Measurements from ENCODE around the gene DRGX. TPM values are rescaled to one million over a fixed set of nuclear protein-coding genes. Genes with fewer than 3 reads are reported as not detected.

DRGX gene
- polyA plus RNA-seq, 1 donor from 2014 or later = not detected

GRCh38 chr10:49334964-49335363 is 60.9 kb downstream of the DRGX start:
- Mint-ChIP-seq H3K36me3 (peaks cover 3% of the 10 kb centered on the region), H3K4me3 (no peak overlapping the region), H3K9me3 (peaks cover 0 to 8% (median 2%) of the 10 kb centered on the region in 3 donors), H3K27ac (no peak overlapping the region), H3K27me3 (peaks cover 7% of the 10 kb centered on the region), H3K4me1 (peaks cover 0 to 3% (median 0%) of the 10 kb centered on the region in 3 donors)

GRCh38 chr10:49333192-49333591 is 62.7 kb downstream of the DRGX start:
- Mint-ChIP-seq H3K36me3 (peaks cover 3% of the 10 kb centered on the region), H3K27ac (no peak overlapping the region), H3K27me3 (peaks cover 7% of the 10 kb centered on the region), H3K9me3 (peaks cover 0 to 8% (median 2%) of the 10 kb centered on the region in 3 donors), H3K4me3 (no peak overlapping the region), H3K4me1 (peaks cover 0 to 3% (median 0%) of the 10 kb centered on the region in 3 donors)

GRCh38 chr10:49332768-49333167 is 63.1 kb downstream of the DRGX start:
- H3K36me3 Mint-ChIP-seq = peaks cover 3% of the 10 kb centered on the region
- peaks cover 0 to 3% (median 0%) of the 10 kb centered on the region in 3 donors for H3K4me1 Mint-ChIP-seq
- peak overlapping the region in 1 of 3 donors; percentile 44 for H3K27ac Mint-ChIP-seq
- no peak overlapping the region for H3K4me3 Mint-ChIP-seq
- H3K27me3 Mint-ChIP-seq = peaks cover 7% of the 10 kb centered on the region
- H3K9me3 Mint-ChIP-seq = peaks cover 0 to 8% (median 2%) of the 10 kb centered on the region in 3 donors

GRCh38 chr10:49332333-49332732 is 63.6 kb downstream of the DRGX start:
- Mint-ChIP-seq H3K27me3 (peaks cover 7% of the 10 kb centered on the region), H3K9me3 (peaks cover 0 to 8% (median 2%) of the 10 kb centered on the region in 3 donors), H3K4me3 (no peak overlapping the region), H3K27ac (peak overlapping the region in 1 of 3 donors; percentile 44), H3K4me1 (peaks cover 0 to 3% (median 0%) of the 10 kb centered on the region in 3 donors), H3K36me3 (peaks cover 3% of the 10 kb centered on the region)

GRCh38 chr10:49331431-49331830 is 64.5 kb downstream of the DRGX start:
- no peak overlapping the region for H3K27ac Mint-ChIP-seq
- no peak overlapping the region for H3K4me3 Mint-ChIP-seq
- H3K27me3 Mint-ChIP-seq = peaks cover 4% of the 10 kb centered on the region
- H3K9me3 Mint-ChIP-seq = peaks cover 0 to 8% (median 2%) of the 10 kb centered on the region in 3 donors
- peaks cover 0 to 3% (median 0%) of the 10 kb centered on the region in 3 donors for H3K4me1 Mint-ChIP-seq
- peaks cover 3% of the 10 kb centered on the region for H3K36me3 Mint-ChIP-seq

- H3K4me1 Mint-ChIP-seq = no peaks in the 10 kb centered on the region
- no peak overlapping the region for H3K4me3 Mint-ChIP-seq
- peaks cover 4% of the 10 kb centered on the region for H3K27me3 Mint-ChIP-seq
- H3K36me3 Mint-ChIP-seq = no peaks in the 10 kb centered on the region
- H3K27ac Mint-ChIP-seq = no peak overlapping the region
- H3K9me3 Mint-ChIP-seq = peaks cover 0 to 2% (median under 1%) of the 10 kb centered on the region in 3 donors
Observed at GRCh38 chr10:49330127-49330665, 65.7 kb downstream of the DRGX start.

GRCh38 chr10:49329146-49329505 is 66.8 kb downstream of the DRGX start:
- Mint-ChIP-seq H3K27ac (no peak overlapping the region), H3K27me3 (peaks cover 3% of the 10 kb centered on the region), H3K4me1 (no peaks in the 10 kb centered on the region), H3K4me3 (no peak overlapping the region), H3K9me3 (peaks cover 0 to 2% (median 0%) of the 10 kb centered on the region in 3 donors), H3K36me3 (no peaks in the 10 kb centered on the region)

- H3K27ac Mint-ChIP-seq = no peak overlapping the region
Observed at GRCh38 chr10:49328401-49329145, 67.3 kb downstream of the DRGX start.

GRCh38 chr10:49327036-49327813 is 68.7 kb downstream of the DRGX start:
- Mint-ChIP-seq H3K36me3 (no peaks in the 10 kb centered on the region), H3K27me3 (peaks cover 3% of the 10 kb centered on the region), H3K4me3 (no peak overlapping the region), H3K27ac (no peak overlapping the region), H3K4me1 (no peaks in the 10 kb centered on the region), H3K9me3 (no peaks in the 10 kb centered on the region)

More at GRCh38 chr10:49328401-49329145, 67.3 kb downstream of the DRGX start:
- Mint-ChIP-seq H3K4me1 (no peaks in the 10 kb centered on the region), H3K27me3 (peaks cover 3% of the 10 kb centered on the region), H3K4me3 (no peak overlapping the region), H3K9me3 (peaks cover 0 to 2% (median 0%) of the 10 kb centered on the region in 3 donors), H3K36me3 (no peaks in the 10 kb centered on the region)

- H3K27ac Mint-ChIP-seq = no peak overlapping the region
- H3K9me3 Mint-ChIP-seq = no peaks in the 10 kb centered on the region
- no peaks in the 10 kb centered on the region for H3K36me3 Mint-ChIP-seq
- peaks cover 3% of the 10 kb centered on the region for H3K27me3 Mint-ChIP-seq
- no peaks in the 10 kb centered on the region for H3K4me1 Mint-ChIP-seq
- no peak overlapping the region for H3K4me3 Mint-ChIP-seq
Observed at GRCh38 chr10:49325916-49326783, 69.7 kb downstream of the DRGX start.

- no peak overlapping the region for H3K4me3 Mint-ChIP-seq
- peaks cover 2% of the 10 kb centered on the region for H3K27me3 Mint-ChIP-seq
- H3K27ac Mint-ChIP-seq = no peak overlapping the region
- no peaks in the 10 kb centered on the region for H3K9me3 Mint-ChIP-seq
- no peaks in the 10 kb centered on the region for H3K4me1 Mint-ChIP-seq
- no peaks in the 10 kb centered on the region for H3K36me3 Mint-ChIP-seq
Observed at GRCh38 chr10:49325131-49325915, 70.6 kb downstream of the DRGX start.

- Mint-ChIP-seq H3K36me3 (no peaks in the 10 kb centered on the region), H3K27ac (no peak overlapping the region), H3K9me3 (no peaks in the 10 kb centered on the region), H3K4me3 (peak overlapping the region in 1 of 4 donors; percentile 41), H3K4me1 (no peaks in the 10 kb centered on the region), H3K27me3 (peaks cover 2% of the 10 kb centered on the region)
Observed at GRCh38 chr10:49324711-49325110, 71.2 kb downstream of the DRGX start.

- no peaks in the 10 kb centered on the region for H3K4me1 Mint-ChIP-seq
- peaks cover 2% of the 10 kb centered on the region for H3K27me3 Mint-ChIP-seq
- no peak overlapping the region for H3K27ac Mint-ChIP-seq
- H3K9me3 Mint-ChIP-seq = no peaks in the 10 kb centered on the region
- H3K36me3 Mint-ChIP-seq = no peaks in the 10 kb centered on the region
- no peak overlapping the region for H3K4me3 Mint-ChIP-seq
Observed at GRCh38 chr10:49323896-49324270, 72.0 kb downstream of the DRGX start.

All from IgD-negative memory B cell (primary cell).